Pancreas (tissue), 10 donors: ENCODE measurements around the gene KLF11. TPM values are rescaled to one million over a fixed set of nuclear protein-coding genes. Genes with fewer than 3 reads are reported as not detected.
A peak's percentile ranks its signal among the peaks of the same experiment; 100 is the strongest.

Experiments used
- ATAC-seq, 4 donors: fragments of 200-7000 bp; cut with Tn5 transposase; one replicate each; pipeline versions ENCODE4 v1.8.0 to v1.9.1; 2020; ENCODE audit warnings: mild to moderate bottlenecking in 4 of 4, moderate library complexity in 4 of 4
- DNase-seq, 6 donors: peaks; one replicate each; pipeline ENCODE4 v3.0.0-alpha.2; 2020
- FAIRE-seq: peaks from 2 replicates; lab custom pipeline; 2012; peaks lifted over from hg19 to GRCh38; lab: Jason Lieb, UNC
- H3K27ac ChIP-seq, 4 donors: fragments of 200-600 bp; sonication (generic); 1 replicate in 3 of 4; 2 replicates in 1 of 4; pipeline versions ENCODE4 v1.5.0 to v1.8.0; 2020
- H3K27me3 ChIP-seq, 4 donors: fragments of 200-600 bp; one replicate each; pipeline ENCODE4 v1.8.0; 2021
- H3K36me3 ChIP-seq, 3 donors: fragments of 200-600 bp; sonication (generic) in 1 of 3; one replicate each; pipeline versions ENCODE4 v1.5.0 to v1.8.0; 2020 to 2021
- H3K4me1 ChIP-seq, 3 donors: fragments of 200-600 bp; one replicate each; pipeline ENCODE4 v1.8.0; 2021
- H3K4me3 ChIP-seq, 4 donors: fragments of 200-600 bp; sonication (generic) in 2 of 4; one replicate each; pipeline versions ENCODE4 v1.5.0 to v1.8.0; 2020 to 2021
- H3K9me3 ChIP-seq, 4 donors: fragments of 200-600 bp; one replicate each; pipeline ENCODE4 v1.8.0; 2021
- WGBS, 2 donors: extraction: QIAGEN DNeasy Blood & Tissue Kit; methylation state at CpG; one replicate each; pipeline ENCODE4 v1.1.7; 2013; 5-methylcytosine and 5-hydroxymethylcytosine counted together
- intact Hi-C, 3 donors: fragments of 100-400 bp; cut with DNase I; formaldehyde crosslinking; loops; one replicate each; pipeline versions ENCODE4 v1.11.1 to v1.14.2; 2022
- polyA plus RNA-seq, 2 donors: library from polyadenylated mRNA; stranded (reverse); fragments of 200-250 nt; gene quantifications; one replicate each; pipeline ENCODE4 v1.2.3, GENCODE V29; 2013
- total RNA-seq, 6 donors: library from RNA; stranded (reverse); fragmentation: NEBNext Ultra II Directional in 4 of 6; extraction: Animal tissue kit (Norgen Biotek cat#: 25700) in 4 of 6; gene quantifications; one replicate each; pipeline versions ENCODE4 v1.2.1 to v1.2.4, GENCODE V29; 2021 to 2023
- TF ChIP-seq, protein P1 (sequence below), 4 donors: fragments of 200-600 bp; sonication (generic) in 3 of 4; IDR thresholded peaks; one replicate each; pipeline versions ENCODE4 v1.5.0 to v1.8.0; 2021; ENCODE audit warnings: antibody characterized with exemption in 4 of 4
- donor health status: healthy with polysubstance abuse.
- donor health status: DM: no; HTN: no; CAD: no; lungs with moderate emphysema.
- donor health status: DM: no; HTN: no; CAD: no.
- donor health status: control.
- donor health status: control.
- donor health status: Bipolar disorder and iron deficiency.
- donor health status: DM: yes; HTN: yes; CAD: no.
- donor health status: DM: no; HTN: no; CAD: no.
- donor health status: DM: no; HTN: no; CAD: no.
- donor health status: DM: yes; HTN: yes; CAD: no.

KLF11 gene
- total and polyA plus RNA-seq, 8 donors, result 6.4 to 41.2 (median 21.3) TPM

DNA sequence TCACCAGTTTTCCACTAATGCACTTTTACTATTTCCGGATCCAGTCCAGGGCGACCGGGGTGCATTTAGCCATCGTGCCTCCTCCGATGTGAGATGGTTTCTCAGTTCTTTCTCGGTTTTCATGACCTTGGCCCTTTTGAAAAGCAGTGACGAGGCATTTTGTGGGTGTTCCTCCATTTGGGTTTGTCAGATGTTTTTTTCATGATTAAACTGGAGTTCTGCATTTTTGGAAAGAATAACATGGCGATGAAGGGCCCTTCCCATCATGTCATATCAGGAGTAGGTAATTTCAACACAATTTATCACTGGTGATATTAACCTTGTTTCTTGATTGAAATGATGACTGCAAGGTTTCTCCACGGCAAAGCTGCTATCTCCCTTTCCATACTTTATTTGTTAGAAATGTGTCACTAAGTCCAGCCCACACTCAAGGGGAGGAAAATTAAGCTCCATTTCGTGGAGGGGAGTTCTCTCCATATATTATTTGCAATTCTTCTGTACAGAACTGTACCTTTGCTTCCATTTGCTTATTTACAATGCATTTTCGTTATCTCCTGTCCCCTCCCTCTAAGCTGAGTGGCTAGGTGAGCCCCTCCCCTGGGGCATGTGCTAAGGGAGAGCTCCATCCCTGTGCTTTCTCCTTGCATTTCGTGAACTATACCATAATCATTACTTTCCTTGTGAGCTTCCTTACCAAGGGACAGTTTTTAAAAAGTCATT is 8.9 kb upstream of the KLF11 start:
- H3K27me3 ChIP-seq, result no peaks in the 10 kb centered on the region
- no peak overlapping the region for H3K27ac ChIP-seq
- ATAC-seq (no peak), DNase-seq (peak in 1 of 6 donors; percentile 6), FAIRE-seq (no peak)
- H3K4me1 ChIP-seq, result peaks cover 17 to 24% (median 18%) of the 10 kb centered on the region in 3 donors
- H3K9me3 ChIP-seq, result no peaks in the 10 kb centered on the region
- intact Hi-C loops, result no loop called here
- WGBS, 2 donors, result 74 to 75% methylated on average over 12 of the region's 12 CpGs
- no peaks in the 10 kb centered on the region for H3K36me3 ChIP-seq
- TF ChIP-seq, protein P1, sequence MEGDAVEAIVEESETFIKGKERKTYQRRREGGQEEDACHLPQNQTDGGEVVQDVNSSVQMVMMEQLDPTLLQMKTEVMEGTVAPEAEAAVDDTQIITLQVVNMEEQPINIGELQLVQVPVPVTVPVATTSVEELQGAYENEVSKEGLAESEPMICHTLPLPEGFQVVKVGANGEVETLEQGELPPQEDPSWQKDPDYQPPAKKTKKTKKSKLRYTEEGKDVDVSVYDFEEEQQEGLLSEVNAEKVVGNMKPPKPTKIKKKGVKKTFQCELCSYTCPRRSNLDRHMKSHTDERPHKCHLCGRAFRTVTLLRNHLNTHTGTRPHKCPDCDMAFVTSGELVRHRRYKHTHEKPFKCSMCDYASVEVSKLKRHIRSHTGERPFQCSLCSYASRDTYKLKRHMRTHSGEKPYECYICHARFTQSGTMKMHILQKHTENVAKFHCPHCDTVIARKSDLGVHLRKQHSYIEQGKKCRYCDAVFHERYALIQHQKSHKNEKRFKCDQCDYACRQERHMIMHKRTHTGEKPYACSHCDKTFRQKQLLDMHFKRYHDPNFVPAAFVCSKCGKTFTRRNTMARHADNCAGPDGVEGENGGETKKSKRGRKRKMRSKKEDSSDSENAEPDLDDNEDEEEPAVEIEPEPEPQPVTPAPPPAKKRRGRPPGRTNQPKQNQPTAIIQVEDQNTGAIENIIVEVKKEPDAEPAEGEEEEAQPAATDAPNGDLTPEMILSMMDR (IDR thresholded peaks at IDR 0.05), result no peak
- no peak overlapping the region for H3K4me3 ChIP-seq

DNA sequence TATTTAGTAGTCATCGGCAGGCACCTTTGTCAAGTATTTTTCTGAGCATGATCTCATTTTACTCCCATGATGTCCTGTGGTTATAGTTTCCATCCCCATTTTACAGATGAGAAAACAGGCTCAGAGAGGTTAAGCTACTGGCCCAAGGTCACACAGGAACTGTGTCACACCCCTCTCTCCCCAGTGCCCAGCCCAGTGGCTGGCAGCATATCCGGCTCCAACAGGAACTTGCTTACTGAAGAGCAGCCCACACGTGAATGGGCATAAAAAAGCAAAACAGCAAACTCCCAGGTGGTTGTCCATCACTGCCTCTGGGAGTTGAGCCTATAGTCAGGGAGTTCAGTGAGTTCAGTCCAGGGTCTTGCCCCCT is 8.3 kb upstream of the KLF11 start:
- Histone ChIP-seq H3K4me3 (no peak overlapping the region), H3K9me3 (no peaks in the 10 kb centered on the region), H3K27me3 (no peaks in the 10 kb centered on the region), H3K36me3 (no peaks in the 10 kb centered on the region), H3K4me1 (peaks cover 17 to 28% (median 23%) of the 10 kb centered on the region in 3 donors), H3K27ac (no peak overlapping the region)
- no peak for ATAC-seq
- FAIRE-seq, result no peak
- WGBS, 2 donors, result 71 to 76% methylated on average over 3 of the region's 3 CpGs
- TF ChIP-seq, protein P1 (IDR thresholded peaks at IDR 0.05), result no peak
- intact Hi-C loops, result no loop called here
- DNase-seq, result peak in 1 of 6 donors; percentile 28

DNA sequence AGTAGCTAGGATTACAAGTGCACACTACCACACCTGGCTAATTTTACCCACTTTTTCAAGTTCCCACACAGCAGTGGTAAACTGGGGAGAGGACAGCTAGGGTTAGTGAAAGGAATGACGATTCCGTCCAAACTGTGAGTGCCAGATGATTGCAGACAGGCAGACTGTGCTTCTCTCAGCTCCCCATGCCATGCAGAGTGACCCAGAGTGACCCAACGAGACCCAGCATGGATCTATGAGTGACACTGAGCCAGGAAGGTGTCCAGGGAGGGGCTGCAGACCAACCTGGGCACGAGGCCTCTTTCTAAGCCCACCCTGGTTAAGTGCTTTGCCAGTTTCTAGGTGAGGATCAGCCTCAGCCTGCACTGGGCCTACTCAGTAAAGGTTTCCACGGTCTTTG is 7.7 kb upstream of the KLF11 start:
- Histone ChIP-seq H3K27me3 (no peaks in the 10 kb centered on the region), H3K36me3 (no peaks in the 10 kb centered on the region), H3K4me3 (no peak overlapping the region), H3K9me3 (no peaks in the 10 kb centered on the region), H3K4me1 (peaks cover 22 to 33% (median 29%) of the 10 kb centered on the region in 3 donors), H3K27ac (peak overlapping the region in 2 of 4 donors; percentile 85 to 92)
- FAIRE-seq (no peak), ATAC-seq (no peak), DNase-seq (no peak)
- TF ChIP-seq, protein P1 (IDR thresholded peaks at IDR 0.05), result no peak
- WGBS, 2 donors, result 47 to 58% methylated on average over 5 of the region's 5 CpGs
- intact Hi-C loops, result no loop called here

DNA sequence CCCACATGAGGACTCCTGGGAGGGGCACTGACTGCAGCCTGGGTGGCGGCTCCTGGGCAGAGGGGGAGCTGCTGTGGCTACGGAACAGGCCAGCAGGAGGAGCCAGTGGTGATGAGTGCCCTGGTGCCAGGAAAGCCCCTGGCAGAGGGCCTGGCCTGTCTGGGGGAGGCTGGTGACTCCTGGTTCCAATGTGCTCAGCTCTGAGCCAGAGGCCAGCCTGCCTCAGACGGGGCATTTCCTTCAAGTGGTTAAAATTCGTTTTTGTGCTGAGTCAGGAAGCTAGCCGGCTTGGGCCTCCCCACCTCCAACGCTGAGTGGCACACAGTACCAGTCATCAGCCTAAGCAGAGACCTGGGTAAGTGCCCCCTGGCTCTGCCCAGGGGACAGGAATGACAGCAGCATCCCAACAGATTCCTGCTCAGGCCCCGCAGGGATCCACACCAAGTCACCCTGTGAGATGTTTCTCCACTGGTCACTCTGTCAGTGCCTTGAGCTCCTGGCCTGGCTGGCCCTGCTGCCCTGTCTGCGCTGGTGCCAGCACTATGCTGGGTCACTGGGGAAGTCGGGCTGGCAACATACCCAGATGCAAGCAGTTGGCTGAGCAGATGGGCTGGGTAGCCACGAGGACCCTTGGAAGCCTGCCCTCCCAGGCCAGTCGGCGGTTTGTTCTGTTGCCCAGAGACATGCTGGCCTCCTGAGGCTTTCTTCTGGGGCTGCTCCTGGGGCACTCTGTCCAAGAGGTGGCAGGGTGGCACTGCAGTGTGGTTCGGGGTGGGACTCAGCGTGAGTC is 7.1 kb upstream of the KLF11 start:
- peak; percentile 86 to 93 (median 88) for DNase-seq
- H3K4me1 ChIP-seq, result peaks cover 29 to 38% (median 36%) of the 10 kb centered on the region in 3 donors
- TF ChIP-seq, protein P1 (IDR thresholded peaks at IDR 0.05), result peak; percentile 39 to 65 (median 49)
- FAIRE-seq, result no peak
- H3K27ac ChIP-seq, result peak overlapping the region; percentile 43 to 92 (median 76)
- no peak overlapping the region for H3K4me3 ChIP-seq
- 15 to 17% methylated on average over 14 of the region's 14 CpGs for WGBS, 2 donors
- ATAC-seq, result peak; percentile 71 to 90 (median 82)
- no peaks in the 10 kb centered on the region for H3K36me3 ChIP-seq
- intact Hi-C loops, result no loop called here
- no peaks in the 10 kb centered on the region for H3K27me3 ChIP-seq
- no peaks in the 10 kb centered on the region for H3K9me3 ChIP-seq
